ENCODE measurements around the gene FBXO31. TPM values are rescaled to one million over a fixed set of nuclear protein-coding genes. Genes with fewer than 3 reads are reported as not detected.
"Not testable (repeated sequence)": the region's sequence is repeated elsewhere in the genome, so short reads cannot be mapped to it uniquely, and the experiment has no call there.

Gene FBXO31
- total and polyA plus RNA-seq, 2 of the 13 experiments (the other 11 are each of a cell fraction or from before 2014, with no cell fraction given), result 92.4 to 101 TPM

GRCh38 chr16:87379312-87379752 is 4.2 kb downstream of the FBXO31 start (continued):
- TF ChIP-seq, protein P1, sequence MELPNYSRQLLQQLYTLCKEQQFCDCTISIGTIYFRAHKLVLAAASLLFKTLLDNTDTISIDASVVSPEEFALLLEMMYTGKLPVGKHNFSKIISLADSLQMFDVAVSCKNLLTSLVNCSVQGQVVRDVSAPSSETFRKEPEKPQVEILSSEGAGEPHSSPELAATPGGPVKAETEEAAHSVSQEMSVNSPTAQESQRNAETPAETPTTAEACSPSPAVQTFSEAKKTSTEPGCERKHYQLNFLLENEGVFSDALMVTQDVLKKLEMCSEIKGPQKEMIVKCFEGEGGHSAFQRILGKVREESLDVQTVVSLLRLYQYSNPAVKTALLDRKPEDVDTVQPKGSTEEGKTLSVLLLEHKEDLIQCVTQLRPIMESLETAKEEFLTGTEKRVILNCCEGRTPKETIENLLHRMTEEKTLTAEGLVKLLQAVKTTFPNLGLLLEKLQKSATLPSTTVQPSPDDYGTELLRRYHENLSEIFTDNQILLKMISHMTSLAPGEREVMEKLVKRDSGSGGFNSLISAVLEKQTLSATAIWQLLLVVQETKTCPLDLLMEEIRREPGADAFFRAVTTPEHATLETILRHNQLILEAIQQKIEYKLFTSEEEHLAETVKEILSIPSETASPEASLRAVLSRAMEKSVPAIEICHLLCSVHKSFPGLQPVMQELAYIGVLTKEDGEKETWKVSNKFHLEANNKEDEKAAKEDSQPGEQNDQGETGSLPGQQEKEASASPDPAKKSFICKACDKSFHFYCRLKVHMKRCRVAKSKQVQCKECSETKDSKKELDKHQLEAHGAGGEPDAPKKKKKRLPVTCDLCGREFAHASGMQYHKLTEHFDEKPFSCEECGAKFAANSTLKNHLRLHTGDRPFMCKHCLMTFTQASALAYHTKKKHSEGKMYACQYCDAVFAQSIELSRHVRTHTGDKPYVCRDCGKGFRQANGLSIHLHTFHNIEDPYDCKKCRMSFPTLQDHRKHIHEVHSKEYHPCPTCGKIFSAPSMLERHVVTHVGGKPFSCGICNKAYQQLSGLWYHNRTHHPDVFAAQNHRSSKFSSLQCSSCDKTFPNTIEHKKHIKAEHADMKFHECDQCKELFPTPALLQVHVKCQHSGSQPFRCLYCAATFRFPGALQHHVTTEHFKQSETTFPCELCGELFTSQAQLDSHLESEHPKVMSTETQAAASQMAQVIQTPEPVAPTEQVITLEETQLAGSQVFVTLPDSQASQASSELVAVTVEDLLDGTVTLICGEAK (IDR thresholded peaks at IDR 0.05), result not testable (repeated sequence)
- TF ChIP-seq, protein P1 (CRISPR knock-in tag; IDR thresholded peaks at IDR 0.05), result peak; percentile 91
- TF ChIP-seq MIER3 (CRISPR knock-in tag; IDR thresholded peaks at IDR 0.05; ENCODE audit: borderline replicate concordance) (peak; percentile 51; the same call in 1 of the 2 replicates), FOXO1 (CRISPR knock-in tag; IDR thresholded peaks at IDR 0.05) (peak; percentile 69; the same call in 1 of the 2 replicates), HOXA3 (CRISPR knock-in tag; IDR thresholded peaks at IDR 0.05) (peak; percentile 60), NR2C2 (CRISPR knock-in tag; IDR thresholded peaks at IDR 0.05; ENCODE audit: borderline replicate concordance) (peak; percentile 70), FOXK1 (CRISPR knock-in tag; IDR thresholded peaks at IDR 0.05; ENCODE audit: borderline replicate concordance, low read depth) (peak; percentile 79; the same call in 1 of the 2 replicates), ZNF644 (CRISPR knock-in tag; IDR thresholded peaks at IDR 0.05; ENCODE audit: low read depth) (peak; percentile 53; the same call in 1 of the 2 replicates), RARA (CRISPR knock-in tag; IDR thresholded peaks at IDR 0.05) (peak; percentile 94), ISX (CRISPR knock-in tag; conservative IDR thresholded peaks at IDR 0.05) (0 out of 2 replicates have a peak, but pooled peaks have one; percentile 27), HMGXB4 (CRISPR knock-in tag; IDR thresholded peaks at IDR 0.05; ENCODE audit: borderline replicate concordance in 1 of 2, low read depth in 1 of 2) (peak in 1 of 2 experiments; percentile 30; a peak in 1 of 4 replicates), ZNF883 (CRISPR knock-in tag; IDR thresholded peaks at IDR 0.05; ENCODE audit: not compliant biosample characterization) (peak; percentile 39), MEIS2 (CRISPR knock-in tag; IDR thresholded peaks at IDR 0.05) (peak; percentile 58), FOXA1 (IDR thresholded peaks at IDR 0.05) (peak; percentile 51), FOXA1 (CRISPR knock-in tag; IDR thresholded peaks at IDR 0.05) (peak; percentile 95)
- TF ChIP-seq, protein P2, sequence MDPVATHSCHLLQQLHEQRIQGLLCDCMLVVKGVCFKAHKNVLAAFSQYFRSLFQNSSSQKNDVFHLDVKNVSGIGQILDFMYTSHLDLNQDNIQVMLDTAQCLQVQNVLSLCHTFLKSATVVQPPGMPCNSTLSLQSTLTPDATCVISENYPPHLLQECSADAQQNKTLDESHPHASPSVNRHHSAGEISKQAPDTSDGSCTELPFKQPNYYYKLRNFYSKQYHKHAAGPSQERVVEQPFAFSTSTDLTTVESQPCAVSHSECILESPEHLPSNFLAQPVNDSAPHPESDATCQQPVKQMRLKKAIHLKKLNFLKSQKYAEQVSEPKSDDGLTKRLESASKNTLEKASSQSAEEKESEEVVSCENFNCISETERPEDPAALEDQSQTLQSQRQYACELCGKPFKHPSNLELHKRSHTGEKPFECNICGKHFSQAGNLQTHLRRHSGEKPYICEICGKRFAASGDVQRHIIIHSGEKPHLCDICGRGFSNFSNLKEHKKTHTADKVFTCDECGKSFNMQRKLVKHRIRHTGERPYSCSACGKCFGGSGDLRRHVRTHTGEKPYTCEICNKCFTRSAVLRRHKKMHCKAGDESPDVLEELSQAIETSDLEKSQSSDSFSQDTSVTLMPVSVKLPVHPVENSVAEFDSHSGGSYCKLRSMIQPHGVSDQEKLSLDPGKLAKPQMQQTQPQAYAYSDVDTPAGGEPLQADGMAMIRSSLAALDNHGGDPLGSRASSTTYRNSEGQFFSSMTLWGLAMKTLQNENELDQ (CRISPR knock-in tag; IDR thresholded peaks at IDR 0.05; ENCODE audit: borderline replicate concordance), result 0 out of 2 replicates have a peak, but pooled peaks have one; percentile 49
- TF ChIP-seq, protein P3, sequence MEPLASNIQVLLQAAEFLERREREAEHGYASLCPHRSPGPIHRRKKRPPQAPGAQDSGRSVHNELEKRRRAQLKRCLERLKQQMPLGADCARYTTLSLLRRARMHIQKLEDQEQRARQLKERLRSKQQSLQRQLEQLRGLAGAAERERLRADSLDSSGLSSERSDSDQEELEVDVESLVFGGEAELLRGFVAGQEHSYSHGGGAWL (CRISPR knock-in tag; IDR thresholded peaks at IDR 0.05), result 0 out of 2 replicates have a peak, but pooled peaks have one; percentile 29

All from HepG2 (cell line).